Activated CD8-positive, alpha-beta memory T cell treated with anti-CD3 and anti-CD28 coated beads, Interleukin-2, amount 10 ng/mL, durations not matched to agents 7 days and 5 days (primary cell): ENCODE measurements around the gene OSBP2. TPM values are rescaled to one million over a fixed set of nuclear protein-coding genes. Genes with fewer than 3 reads are reported as not detected.
A peak's percentile ranks its signal among the peaks of the same experiment; 100 is the strongest.
"Not testable (repeated sequence)": the region's sequence is repeated elsewhere in the genome, so short reads cannot be mapped to it uniquely, and the experiment has no call there.

Experiments used
- ATAC-seq: fragments of 150-1000 bp; cut with Tn5 transposase; one replicate; pipeline ENCODE4 v1.10.0; 2021; ENCODE audit warnings: moderate library complexity
- CTCF ChIA-PET: fragments of 350-600 bp; sonication (Branson Sonifier 250); formaldehyde crosslinking; loops from one replicate; lab custom pipeline; 2021; ENCODE audit warnings: antibody characterized with exemption; lab: Charles Lee
- DNase-seq: peaks from one replicate; pipeline ENCODE4 v3.0.0-alpha.2; 2020
- H3K27ac Mint-ChIP-seq: one replicate; pipeline ENCODE4 v1.8.0; 2021; ENCODE audit warnings: mild to moderate bottlenecking, mixed read lengths
- H3K27me3 Mint-ChIP-seq: one replicate; pipeline ENCODE4 v1.8.0; 2021; ENCODE audit warnings: mixed read lengths
- H3K36me3 Mint-ChIP-seq: one replicate; pipeline ENCODE4 v1.8.0; 2021; ENCODE audit warnings: mild to moderate bottlenecking, mixed read lengths
- H3K4me1 Mint-ChIP-seq: one replicate; pipeline ENCODE4 v1.8.0; 2021; ENCODE audit warnings: mixed read lengths
- H3K4me3 Mint-ChIP-seq: one replicate; pipeline ENCODE4 v1.8.0; 2021; ENCODE audit warnings: mild to moderate bottlenecking, moderate library complexity, mixed read lengths
- H3K9me3 Mint-ChIP-seq: one replicate; pipeline ENCODE4 v1.8.0; 2022; ENCODE audit warnings: low read depth, mixed read lengths
- total RNA-seq, 2 experiments: library from RNA; stranded (reverse); gene quantifications; one replicate each; pipeline ENCODE4 v1.2.3, GENCODE V29; 2021

Gene OSBP2
- total RNA-seq, 2 experiments from 2014 or later: 1.7 to 4.3 TPM

DNA sequence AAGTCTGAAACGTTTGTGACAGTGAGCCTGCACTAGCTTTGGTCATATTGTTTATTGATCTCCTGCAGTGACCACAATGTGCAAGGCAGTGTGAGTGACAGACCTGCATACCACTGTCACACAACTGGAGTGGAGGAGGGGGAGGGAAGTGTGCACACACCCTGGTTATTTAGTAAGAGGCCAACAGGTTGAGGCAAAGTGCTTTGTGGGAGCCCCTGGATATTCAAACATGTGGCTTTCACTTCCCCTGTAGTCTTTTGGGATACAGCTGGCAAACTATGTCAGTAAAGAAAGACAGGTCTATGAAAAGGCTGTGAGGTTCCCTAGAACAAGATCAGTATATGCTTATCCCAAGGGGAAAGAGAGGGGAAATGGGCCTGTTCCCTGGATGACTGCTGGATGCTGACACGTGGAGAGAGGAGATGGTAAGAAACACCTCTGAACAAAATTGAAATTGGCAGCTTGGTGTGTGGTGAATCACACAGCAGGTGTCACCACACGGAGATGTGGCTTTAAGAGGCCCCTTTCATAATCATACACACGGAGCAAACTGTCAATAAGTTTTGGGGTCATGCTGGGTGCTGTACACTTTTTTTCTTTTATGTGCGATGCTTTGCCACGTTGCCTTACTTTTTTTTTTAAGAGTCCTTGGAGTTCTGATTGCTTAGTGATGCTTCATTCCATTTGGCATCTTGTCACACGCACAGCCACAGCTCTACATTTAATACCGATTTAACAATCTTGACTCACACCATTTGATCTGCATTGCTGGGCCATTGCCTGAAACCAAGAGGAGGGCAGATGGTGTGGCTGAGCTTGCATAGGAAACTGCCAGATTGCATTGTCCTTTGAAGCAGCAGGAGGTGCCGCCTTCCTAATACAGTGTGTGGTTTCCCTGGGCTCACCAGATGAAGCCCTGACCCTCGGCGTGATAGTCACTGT, 11.3 kb downstream of the OSBP2 start:
- Mint-ChIP-seq H3K4me1 (peaks cover 42% of the 10 kb centered on the region), H3K36me3 (peaks cover 5% of the 10 kb centered on the region), H3K27ac (peak overlapping the region; percentile 93), H3K4me3 (peak overlapping the region; percentile 15), H3K27me3 (no peaks in the 10 kb centered on the region), H3K9me3 (peaks cover 3% of the 10 kb centered on the region)
- CTCF ChIA-PET: interaction anchor here (0.6 to 2.6 kb wide), 7 partner anchors 10 to 71 kb away, joined by 3 to 16 read pairs (median 6); partner anchors contain the start of genes OSBP2 and SLC35E4
- ATAC-seq: peak; percentile 79
- peak; percentile 77 for DNase-seq

- Mint-ChIP-seq H3K27ac (peak overlapping the region; percentile 63), H3K4me1 (peaks cover 37% of the 10 kb centered on the region)
- H3K4me3 Mint-ChIP-seq, CTCF ChIA-PET, H3K9me3 Mint-ChIP-seq, H3K36me3 Mint-ChIP-seq, H3K27me3 Mint-ChIP-seq: not testable (repeated sequence)
- ATAC-seq (peak; percentile 49), DNase-seq (peak; percentile 57)
These were observed 15.3 kb downstream of the OSBP2 start for GRCh38 chr22:30709980-30710379.

GRCh38 chr22:30712094-30712493, 17.4 kb downstream of the OSBP2 start:
- ATAC-seq (no peak), DNase-seq (no peak)
- H3K27ac Mint-ChIP-seq: peak overlapping the region; percentile 13
- CTCF ChIA-PET: interaction anchor here (1.0 to 2.2 kb wide), 2 partner anchors 29 to 33 kb away, joined by 4 to 5 read pairs; no protein-coding TSS in a partner anchor
- peaks cover 3% of the 10 kb centered on the region for H3K9me3 Mint-ChIP-seq
- no peak overlapping the region for H3K4me3 Mint-ChIP-seq
- no peaks in the 10 kb centered on the region for H3K27me3 Mint-ChIP-seq
- peaks cover 16% of the 10 kb centered on the region for H3K4me1 Mint-ChIP-seq
- H3K36me3 Mint-ChIP-seq: peaks cover 9% of the 10 kb centered on the region

- CTCF ChIA-PET: no interaction called here
- H3K4me1 Mint-ChIP-seq: peaks cover 13% of the 10 kb centered on the region
- no peak overlapping the region for H3K27ac Mint-ChIP-seq
- ATAC-seq (no peak), DNase-seq (no peak)
- no peak overlapping the region for H3K4me3 Mint-ChIP-seq
- H3K27me3 Mint-ChIP-seq: no peaks in the 10 kb centered on the region
- H3K36me3 Mint-ChIP-seq: peaks cover 8% of the 10 kb centered on the region
- H3K9me3 Mint-ChIP-seq: peaks cover 3% of the 10 kb centered on the region
These were observed 19.4 kb downstream of the OSBP2 start for GRCh38 chr22:30714062-30714461.

DNA sequence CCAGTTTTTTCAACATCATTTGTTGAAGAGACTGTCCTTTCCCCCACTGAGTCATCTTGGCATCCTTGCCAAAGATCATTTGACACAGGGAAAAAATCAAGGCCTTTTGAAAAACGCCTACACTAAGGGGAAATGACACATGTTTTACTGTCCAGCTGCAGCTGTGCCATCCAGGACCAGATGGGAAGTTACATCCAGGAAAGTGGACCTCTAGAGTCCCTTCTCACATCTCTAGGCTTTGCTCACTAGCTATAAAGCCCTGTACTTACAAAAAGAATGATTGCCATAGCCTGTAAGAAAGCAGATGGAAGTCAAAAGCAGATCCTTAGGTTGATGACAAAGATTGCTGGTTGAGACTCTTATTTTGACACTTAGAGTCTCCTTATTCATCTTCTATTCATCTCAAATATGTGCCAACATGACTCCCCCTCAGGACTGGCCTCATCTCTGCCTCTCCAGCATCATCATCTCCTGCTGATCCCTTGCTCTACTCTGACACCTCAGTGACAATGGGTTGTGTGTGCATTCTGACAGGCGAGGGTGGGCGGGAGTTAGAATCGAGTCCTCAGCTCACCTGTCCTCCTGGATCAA, 22.8 kb downstream of the OSBP2 start:
- DNase-seq (no peak), ATAC-seq (no peak)
- Mint-ChIP-seq H3K36me3 (peaks cover 5% of the 10 kb centered on the region), H3K9me3 (no peaks in the 10 kb centered on the region), H3K27me3 (no peaks in the 10 kb centered on the region), H3K4me3 (no peak overlapping the region), H3K4me1 (no peaks in the 10 kb centered on the region), H3K27ac (no peak overlapping the region)
- CTCF ChIA-PET: no interaction called here

GRCh38 chr22:30717952-30718351, 23.3 kb downstream of the OSBP2 start:
- Mint-ChIP-seq H3K4me3 (no peak overlapping the region), H3K36me3 (peaks cover 5% of the 10 kb centered on the region), H3K4me1 (no peaks in the 10 kb centered on the region), H3K27ac (no peak overlapping the region), H3K9me3 (no peaks in the 10 kb centered on the region), H3K27me3 (no peaks in the 10 kb centered on the region)
- ATAC-seq (no peak), DNase-seq (no peak)
- CTCF ChIA-PET: no interaction called here

DNA sequence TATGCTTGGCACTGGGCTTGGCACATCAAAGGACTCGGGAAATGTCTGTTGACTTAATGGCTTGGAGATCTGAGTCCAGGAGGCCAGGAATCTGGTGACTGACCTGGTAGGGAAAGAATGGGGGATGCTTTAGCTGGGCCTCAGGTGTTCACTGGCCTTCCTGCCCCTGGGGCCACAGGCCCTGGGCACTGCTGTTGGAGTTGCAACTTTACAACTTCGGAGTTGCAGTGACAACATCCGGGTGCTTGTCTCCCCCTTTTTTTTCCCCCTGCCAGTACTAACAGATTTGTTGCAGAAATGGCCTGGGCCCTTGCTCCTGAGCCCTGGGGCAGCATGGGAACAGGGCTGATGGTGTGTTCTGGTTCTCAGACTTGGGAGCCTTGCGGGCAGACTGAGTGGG, 23.8 kb downstream of the OSBP2 start:
- Mint-ChIP-seq H3K4me1 (no peaks in the 10 kb centered on the region), H3K36me3 (peaks cover 5% of the 10 kb centered on the region), H3K27ac (no peak overlapping the region), H3K4me3 (no peak overlapping the region), H3K9me3 (no peaks in the 10 kb centered on the region), H3K27me3 (no peaks in the 10 kb centered on the region)
- ATAC-seq: no peak
- CTCF ChIA-PET: no interaction called here
- no peak for DNase-seq

DNA sequence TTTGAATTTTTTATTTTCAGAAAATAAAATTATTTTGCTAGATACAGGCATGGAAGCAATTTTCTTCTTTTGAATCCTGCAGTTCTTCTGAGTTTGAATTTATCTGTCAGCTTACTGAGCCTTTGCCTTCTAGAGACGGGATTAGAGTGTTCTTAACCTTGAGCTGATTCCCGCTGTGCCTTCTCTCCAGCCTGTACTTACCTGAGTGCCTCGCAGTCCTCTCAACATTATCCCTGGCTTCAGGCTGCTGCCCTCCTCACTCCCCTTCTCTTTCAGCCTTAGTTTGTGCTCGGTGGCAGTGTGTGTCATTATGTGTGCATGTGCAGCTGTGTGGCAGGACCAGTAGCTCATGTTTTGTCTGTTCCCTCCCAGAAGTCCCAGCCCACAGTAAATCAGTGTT, 24.3 kb downstream of the OSBP2 start:
- Mint-ChIP-seq H3K36me3 (peaks cover 4% of the 10 kb centered on the region), H3K4me3 (no peak overlapping the region), H3K27ac (no peak overlapping the region), H3K27me3 (no peaks in the 10 kb centered on the region), H3K4me1 (no peaks in the 10 kb centered on the region), H3K9me3 (no peaks in the 10 kb centered on the region)
- CTCF ChIA-PET: interaction anchor here (1.4 kb wide), 1 partner anchor 36 kb away, joined by 4 read pairs; no protein-coding TSS in a partner anchor
- DNase-seq (no peak), ATAC-seq (no peak)

- Mint-ChIP-seq H3K4me1 (no peaks in the 10 kb centered on the region), H3K9me3 (no peaks in the 10 kb centered on the region), H3K36me3 (no peaks in the 10 kb centered on the region), H3K27me3 (no peaks in the 10 kb centered on the region), H3K27ac (no peak overlapping the region), H3K4me3 (no peak overlapping the region)
- DNase-seq (no peak), ATAC-seq (no peak)
- CTCF ChIA-PET: interaction anchor here (1.4 kb wide), 1 partner anchor 35 kb away, joined by 4 read pairs; no protein-coding TSS in a partner anchor
These were observed 25.7 kb downstream of the OSBP2 start for GRCh38 chr22:30720263-30720837.

DNA sequence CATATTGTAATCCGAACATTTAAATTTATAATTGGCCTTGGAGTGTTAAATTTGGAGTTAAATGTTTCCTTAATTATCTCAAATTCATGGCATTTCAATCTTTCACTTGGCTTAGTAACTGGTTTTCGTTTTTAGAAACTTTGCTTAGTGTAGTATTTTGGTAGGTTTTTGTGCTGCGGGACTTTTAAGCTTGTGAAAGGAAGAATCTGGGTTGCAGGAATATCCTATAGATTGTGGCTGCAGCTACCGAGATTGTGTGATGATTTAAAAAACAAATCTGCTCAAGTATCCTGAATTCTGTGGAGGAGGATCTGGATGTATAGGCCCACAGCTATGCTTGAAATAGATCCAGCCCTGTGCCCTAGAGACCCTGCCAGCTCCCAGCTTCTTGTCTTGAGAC, 27.1 kb downstream of the OSBP2 start:
- ATAC-seq: no peak
- no peak for DNase-seq
- peaks cover 3% of the 10 kb centered on the region for H3K4me1 Mint-ChIP-seq
- CTCF ChIA-PET: interaction anchor here (1.0 kb wide), 1 partner anchor 87 kb away, joined by 3 read pairs; no protein-coding TSS in a partner anchor
- no peaks in the 10 kb centered on the region for H3K9me3 Mint-ChIP-seq
- H3K36me3 Mint-ChIP-seq: no peaks in the 10 kb centered on the region
- H3K4me3 Mint-ChIP-seq: no peak overlapping the region
- no peaks in the 10 kb centered on the region for H3K27me3 Mint-ChIP-seq
- H3K27ac Mint-ChIP-seq: no peak overlapping the region

DNA sequence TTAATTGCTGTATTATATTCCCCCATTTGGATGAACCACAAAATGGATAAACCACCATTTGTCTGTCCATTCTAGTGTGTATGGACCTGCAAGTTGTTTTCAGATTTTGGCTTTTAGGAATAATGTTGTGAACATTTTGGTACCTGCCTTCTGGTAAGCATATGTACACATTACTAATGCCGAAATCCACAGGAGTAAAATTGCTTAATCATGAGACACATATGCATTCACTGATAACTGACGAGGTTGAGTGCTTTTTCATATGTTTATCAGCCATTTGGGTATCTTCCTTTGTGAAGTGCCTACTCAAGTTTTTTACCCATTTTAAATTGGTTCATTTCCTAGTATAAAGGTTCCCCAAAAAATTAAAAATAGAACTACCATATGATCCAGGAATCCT, 34.2 kb downstream of the OSBP2 start:
- no peaks in the 10 kb centered on the region for H3K9me3 Mint-ChIP-seq
- H3K4me3 Mint-ChIP-seq: no peak overlapping the region
- no peak for ATAC-seq
- no peaks in the 10 kb centered on the region for H3K27me3 Mint-ChIP-seq
- H3K36me3 Mint-ChIP-seq: no peaks in the 10 kb centered on the region
- H3K27ac Mint-ChIP-seq: no peak overlapping the region
- DNase-seq: no peak
- peaks cover 8% of the 10 kb centered on the region for H3K4me1 Mint-ChIP-seq
- CTCF ChIA-PET: no interaction called here

DNA sequence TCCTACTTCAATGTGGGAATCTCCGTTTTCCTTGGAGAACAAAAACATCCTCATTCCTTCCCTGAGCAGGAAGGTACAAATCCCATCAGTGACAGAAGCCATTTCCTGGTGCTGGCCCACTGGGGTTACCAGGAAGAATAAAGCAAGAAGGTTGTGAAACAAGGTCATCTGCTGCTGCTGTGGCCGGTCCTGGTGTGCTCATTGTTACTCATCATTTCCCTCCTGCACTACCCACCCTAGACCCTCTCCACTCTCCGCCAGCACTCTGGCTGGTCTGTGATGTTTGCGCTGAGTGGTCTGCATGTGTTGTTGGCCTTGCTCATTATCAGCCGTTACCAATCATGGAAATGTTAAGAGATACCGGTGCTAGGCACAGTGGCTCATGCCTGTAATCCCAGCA, 37.0 kb downstream of the OSBP2 start:
- Mint-ChIP-seq H3K27me3 (no peaks in the 10 kb centered on the region), H3K36me3 (peaks cover 2% of the 10 kb centered on the region), H3K9me3 (no peaks in the 10 kb centered on the region), H3K27ac (no peak overlapping the region), H3K4me1 (peaks cover 5% of the 10 kb centered on the region), H3K4me3 (no peak overlapping the region)
- CTCF ChIA-PET: no interaction called here
- DNase-seq (no peak), ATAC-seq (no peak)

DNA sequence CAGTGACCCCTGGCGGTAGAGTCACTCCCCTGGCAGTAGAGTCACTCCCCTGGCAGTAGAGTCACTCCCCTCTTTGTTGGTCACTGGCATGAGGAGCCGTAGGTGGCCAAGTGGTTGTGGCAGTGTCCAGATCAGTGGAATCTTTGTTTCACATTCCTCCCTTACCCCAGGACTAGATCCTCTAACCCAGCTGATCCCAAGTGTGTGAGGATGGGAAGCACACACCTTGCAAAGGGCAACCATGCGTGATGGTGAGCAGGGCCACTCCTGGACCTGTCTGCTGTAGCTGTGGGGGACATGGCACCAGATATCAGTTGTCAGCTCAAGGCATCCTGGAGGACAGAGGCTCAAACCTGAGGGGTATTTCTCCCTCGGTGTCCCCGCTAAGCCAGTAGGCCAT, 37.8 kb downstream of the OSBP2 start:
- Mint-ChIP-seq H3K36me3 (peaks cover 2% of the 10 kb centered on the region), H3K4me1 (no peaks in the 10 kb centered on the region), H3K4me3 (no peak overlapping the region), H3K27ac (no peak overlapping the region), H3K9me3 (no peaks in the 10 kb centered on the region), H3K27me3 (no peaks in the 10 kb centered on the region)
- no peak for DNase-seq
- ATAC-seq: no peak
- CTCF ChIA-PET: no interaction called here
